Stimulated activated CD4-positive, alpha-beta T cell treated with anti-CD3 and anti-CD28 coated beads, Interleukin-2, amount 100 ng/mL, for 4 hours (primary cell): Measurements from ENCODE around the gene DXO.
"Not testable (repeated sequence)": the region's sequence is repeated elsewhere in the genome, so short reads cannot be mapped to it uniquely, and the experiment has no call there.

Experiments used
- DNase-seq: peaks from one replicate; pipeline ENCODE4 v3.0.0-alpha.2; 2020; ENCODE audit warnings: low read depth

Gene DXO

DNA sequence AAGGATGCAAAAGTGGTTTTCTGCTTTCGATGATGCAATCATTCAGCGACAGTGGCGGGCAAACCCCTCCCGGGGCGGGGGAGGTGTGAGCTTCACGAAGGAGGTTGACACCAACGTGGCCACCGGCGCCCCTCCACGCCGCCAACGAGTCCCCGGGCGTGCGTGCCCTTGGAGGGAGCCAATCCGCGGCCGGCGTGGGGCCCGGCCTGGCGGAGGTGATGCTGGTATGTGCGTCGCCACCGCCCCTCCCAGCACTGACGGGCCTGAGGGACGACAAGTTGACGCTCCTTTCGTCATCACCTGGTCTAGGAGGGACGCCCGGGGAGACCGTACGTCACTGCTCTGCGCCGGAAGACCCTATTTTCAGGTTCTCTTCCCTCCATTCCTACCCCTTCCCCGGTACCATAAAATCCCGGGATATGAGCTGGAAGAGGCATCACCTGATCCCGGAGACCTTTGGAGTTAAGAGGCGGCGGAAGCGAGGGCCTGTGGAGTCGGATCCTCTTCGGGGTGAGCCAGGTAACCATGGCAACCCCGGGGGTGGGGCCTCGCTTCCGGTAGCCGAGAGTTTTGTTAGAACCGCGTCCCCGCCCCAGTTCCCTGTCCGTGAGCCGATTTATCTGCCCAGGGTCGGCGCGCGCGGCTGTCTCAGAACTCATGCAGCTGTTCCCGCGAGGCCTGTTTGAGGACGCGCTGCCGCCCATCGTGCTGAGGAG is at the start of gene DXO:
DXO (minus strand) TSS at position 146 of the 716 bp plus-strand sequence. CDS start 463 bp downstream, outside the sequence.
- peak; percentile 98 for DNase-seq

DNA sequence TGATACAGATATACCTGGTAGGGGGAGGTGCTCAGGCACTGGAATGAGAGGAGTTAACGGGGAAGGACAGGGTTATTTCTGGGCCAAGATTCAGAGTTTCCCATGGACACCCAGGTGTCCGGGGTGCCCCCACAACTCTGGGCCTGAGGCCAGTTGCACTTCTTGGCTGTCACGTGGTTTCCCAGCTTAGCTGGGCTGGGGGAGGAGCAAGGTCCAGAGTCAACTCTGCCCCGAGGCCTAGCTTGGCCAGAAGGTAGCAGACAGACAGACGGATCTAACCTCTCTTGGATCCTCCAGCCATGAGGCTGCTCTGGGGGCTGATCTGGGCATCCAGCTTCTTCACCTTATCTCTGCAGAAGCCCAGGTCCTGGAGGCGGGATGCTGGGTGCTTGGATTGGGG is 42.6 kb upstream of the DXO start, which contains the start of gene C4B:
C4B (plus strand) TSS at position 249 of the 400 bp plus-strand sequence; CDS start at position 300, 51 bp downstream.
- not testable (repeated sequence) for DNase-seq

DNA sequence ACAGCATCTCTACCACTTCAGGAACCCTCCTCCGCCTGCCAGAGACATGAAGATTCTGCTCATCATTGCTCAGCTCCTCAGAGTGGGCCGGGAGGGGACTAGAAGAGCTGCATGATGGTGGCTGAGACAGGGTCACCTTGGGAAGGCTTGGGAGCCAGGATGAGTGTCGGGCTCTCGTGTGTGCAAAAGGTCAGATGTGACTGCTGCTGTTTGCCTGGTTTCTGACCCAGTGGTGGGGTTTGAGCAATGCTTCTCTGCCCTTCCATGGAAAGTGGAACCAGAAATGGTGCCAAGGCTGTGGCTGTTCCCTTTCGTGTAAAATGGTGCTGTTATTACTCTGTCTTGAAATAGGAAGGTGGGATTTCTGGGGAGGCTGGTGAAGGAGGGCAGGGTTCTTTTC is 41.8 kb upstream of the DXO start:
- DNase-seq: not testable (repeated sequence)

DNA sequence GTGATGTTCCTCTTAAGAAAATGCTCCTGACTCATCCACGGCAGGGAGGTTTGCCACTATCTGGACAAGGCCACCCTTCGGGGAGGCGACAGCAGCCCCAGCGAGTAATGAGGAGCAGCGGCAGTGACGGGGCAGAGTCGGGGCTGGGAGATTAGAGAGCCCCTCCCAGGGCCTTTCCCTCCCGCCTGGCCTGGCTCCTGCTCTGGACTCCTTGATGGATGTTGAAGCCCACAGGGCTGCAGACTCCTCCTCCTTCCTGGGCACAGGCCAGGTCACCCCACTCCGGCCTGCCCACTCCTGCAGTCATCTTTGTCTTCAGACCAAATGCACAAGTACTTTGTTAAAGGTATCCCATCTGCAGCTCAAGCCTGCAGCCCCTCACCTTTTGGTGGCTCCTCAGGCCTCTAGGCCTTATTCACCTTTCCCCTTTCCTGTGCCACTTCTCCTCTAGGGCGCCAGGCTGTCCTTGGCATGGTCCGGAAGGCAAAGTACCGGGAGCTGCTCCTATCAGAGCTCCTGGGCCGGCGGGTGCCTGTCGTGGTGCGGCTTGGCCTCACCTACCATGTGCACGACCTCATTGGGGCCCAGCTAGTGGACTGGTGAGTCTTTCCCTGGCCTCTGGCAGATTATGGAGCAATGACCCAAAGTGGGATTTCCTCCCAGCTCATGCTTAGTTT is 41.1 kb upstream of the DXO start:
- DNase-seq: not testable (repeated sequence)

DNA sequence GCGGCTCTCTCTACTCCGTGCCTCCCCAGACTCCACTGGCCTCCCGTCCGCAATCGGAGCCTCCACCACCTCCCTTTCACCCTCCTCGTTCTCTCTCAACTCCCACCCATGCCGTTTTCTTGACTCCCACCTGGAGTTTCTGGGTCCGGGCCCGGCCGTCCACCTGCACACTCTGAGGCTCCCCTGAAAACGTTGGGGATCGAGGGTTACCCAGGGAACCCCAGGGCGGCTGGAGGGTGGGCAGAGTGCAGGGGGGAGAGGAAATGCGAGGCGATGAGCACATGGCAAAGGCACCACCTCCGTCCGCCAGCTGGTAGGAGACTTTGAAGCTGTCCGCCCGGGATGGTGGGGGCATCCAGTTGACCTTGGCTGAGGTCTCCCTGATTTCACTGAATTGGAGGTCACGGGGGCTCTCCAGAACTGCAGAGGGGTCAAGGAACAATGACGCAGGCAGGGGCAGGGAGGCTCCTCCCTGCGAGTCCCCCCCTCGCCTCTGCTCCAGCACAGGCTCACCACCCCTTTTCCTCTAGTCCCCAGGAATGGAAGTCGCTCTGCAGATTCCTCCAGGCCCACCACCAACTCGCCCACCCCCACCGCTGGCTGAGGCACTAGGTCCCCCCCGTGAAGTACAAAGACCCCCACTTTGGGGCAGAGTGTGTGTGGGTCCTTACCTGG is 39.1 kb upstream of the DXO start:
- DNase-seq: not testable (repeated sequence)

DNA sequence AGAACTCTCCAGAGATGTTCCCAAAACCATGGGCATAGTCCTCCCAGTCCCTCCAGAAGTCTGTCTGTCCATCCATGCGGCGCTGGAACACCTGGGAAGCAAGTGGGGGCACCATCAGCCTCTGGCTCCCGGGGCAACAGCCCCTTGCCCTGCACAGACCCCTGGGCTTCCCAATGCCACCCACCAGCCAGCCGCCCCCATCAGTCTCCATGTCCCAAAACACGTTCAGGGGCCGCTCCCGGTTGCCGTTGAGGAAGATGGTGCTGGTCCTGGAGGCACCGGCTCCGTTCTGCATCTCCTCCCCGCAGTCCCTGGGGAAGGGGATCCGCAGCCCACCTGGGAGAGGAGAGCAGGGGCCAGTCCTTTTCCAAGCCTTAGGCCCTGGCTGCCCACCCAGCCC is 37.6 kb upstream of the DXO start:
- DNase-seq: not testable (repeated sequence)

DNA sequence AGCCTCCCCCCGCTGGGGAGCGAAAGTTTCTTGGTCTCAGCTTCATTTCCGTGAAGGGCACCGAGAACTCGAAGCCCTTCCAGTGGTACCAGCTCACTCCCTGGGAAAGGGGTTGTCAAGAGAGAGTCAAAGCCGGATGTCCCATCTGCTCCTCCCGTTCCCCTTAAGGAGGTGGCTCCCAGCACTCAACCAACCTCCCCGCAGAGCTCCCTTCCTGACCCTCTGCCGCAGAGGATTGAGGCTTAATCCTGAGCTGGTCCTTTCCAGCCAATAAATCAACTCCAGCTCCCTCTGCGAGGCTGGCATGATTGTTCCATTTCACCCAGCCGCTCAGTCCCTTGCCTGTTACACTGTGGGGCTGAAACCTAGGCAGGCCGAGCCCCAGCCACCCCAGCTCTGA is 36.7 kb upstream of the DXO start:
- not testable (repeated sequence) for DNase-seq

DNA sequence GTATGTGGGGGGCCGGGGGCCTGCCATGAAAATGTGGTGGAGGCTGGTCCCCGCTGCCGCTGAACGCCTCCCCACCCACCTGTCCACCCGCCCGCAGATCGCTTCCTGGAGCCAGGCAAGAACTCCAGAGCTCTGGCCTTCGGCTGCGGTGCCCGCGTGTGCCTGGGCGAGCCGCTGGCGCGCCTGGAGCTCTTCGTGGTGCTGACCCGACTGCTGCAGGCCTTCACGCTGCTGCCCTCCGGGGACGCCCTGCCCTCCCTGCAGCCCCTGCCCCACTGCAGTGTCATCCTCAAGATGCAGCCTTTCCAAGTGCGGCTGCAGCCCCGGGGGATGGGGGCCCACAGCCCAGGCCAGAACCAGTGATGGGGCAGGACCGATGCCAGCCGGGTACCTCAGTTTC is 36.1 kb upstream of the DXO start:
- not testable (repeated sequence) for DNase-seq

DNA sequence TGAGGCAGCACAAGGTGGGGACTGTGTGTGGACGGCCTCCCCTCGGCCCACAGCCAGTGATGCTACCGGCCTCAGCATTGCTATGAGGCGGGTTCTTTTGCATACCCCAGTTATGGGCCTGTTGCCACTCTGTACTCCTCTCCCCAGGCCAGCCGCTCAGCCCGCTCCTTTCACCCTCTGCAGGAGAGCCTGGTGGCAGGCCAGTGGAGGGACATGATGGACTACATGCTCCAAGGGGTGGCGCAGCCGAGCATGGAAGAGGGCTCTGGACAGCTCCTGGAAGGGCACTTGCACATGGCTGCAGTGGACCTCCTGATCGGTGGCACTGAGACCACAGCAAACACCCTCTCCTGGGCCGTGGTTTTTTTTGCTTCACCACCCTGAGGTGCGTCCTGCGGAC is 35.1 kb upstream of the DXO start:
- DNase-seq: not testable (repeated sequence)

DNA sequence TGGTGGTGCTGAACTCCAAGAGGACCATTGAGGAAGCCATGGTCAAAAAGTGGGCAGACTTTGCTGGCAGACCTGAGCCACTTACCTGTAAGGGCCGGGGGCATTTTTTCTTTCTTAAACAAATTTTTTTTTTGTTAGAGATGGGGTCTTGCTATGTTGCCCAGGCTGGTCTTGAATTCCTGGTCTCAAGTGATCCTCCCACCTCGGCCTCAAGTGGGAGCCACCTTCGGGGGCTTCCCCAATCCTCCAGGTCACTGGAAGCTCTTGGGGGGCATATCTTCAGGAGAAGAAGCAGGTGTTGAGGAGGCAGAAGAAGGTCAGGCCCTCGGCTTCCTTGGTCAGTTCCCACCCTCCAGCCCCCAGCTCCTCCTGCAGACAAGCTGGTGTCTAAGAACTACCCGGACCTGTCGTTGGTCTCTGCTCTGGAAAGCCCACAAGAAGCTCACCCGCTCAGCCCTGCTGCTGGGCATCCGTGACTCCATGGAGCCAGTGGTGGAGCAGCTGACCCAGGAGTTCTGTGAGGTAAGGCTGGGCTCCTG is 34.1 kb upstream of the DXO start:
- not testable (repeated sequence) for DNase-seq

DNA sequence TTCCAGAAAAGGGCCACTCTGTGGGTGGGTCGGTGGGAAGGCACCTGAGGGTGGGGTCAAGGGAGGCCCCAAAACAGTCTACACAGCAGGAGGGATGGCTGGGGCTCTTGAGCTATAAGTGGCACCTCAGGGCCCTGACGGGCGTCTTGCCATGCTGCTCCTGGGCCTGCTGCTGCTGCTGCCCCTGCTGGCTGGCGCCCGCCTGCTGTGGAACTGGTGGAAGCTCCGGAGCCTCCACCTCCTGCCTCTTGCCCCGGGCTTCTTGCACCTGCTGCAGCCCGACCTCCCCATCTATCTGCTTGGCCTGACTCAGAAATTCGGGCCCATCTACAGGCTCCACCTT is 33.6 kb upstream of the DXO start:
- not testable (repeated sequence) for DNase-seq

DNA sequence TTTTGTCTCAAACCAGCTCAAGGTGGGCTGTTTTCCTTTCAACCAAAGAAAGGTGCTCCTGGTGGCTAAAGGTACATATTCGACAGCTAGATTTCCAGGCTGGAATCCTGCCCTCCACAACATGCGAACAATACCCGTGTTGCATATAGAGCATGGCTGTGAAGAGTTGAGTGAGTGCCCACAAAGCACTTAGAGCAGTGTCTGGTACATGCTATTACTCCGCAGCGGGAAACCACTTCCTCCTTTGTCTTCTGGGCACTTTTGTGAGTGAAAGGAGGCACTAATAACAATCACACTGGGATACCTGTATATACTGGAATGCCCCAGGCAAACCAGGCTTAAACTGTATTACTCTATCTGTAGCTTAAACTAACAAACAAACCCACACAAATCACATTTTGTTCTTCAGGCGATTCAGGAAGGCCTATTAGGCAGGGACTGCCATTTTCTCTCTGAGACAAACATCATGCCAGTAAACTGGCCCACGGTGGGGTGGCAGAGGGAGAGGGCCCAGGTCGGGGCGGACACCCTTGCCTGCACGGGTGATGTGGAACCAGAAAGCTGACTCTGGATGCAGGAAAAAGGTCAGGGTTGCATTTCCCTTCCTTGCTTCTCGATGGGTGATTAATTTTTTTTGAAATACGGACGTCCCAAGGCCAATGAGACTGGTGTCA is 33.1 kb upstream of the DXO start:
- DNase-seq: not testable (repeated sequence)

DNA sequence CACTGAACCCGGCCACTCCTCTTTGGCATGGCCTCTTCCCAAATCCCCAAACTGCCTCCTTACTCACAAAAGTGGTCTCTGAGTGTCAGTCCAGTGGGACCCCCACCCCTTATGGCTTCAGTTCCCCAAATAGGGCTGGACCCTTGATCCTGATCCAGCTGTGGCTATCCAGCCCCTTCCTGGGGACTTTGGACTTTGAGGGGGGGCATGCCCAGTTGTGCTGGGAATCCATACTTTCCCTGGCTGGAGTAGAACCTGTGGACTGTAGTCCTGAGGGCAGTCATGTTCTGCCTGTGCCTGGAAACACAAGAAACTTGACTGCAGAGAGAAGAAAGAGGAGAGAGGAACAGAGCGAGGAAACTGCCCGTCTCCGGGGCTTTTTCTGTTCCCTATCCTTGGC is 32.5 kb upstream of the DXO start:
- not testable (repeated sequence) for DNase-seq

DNA sequence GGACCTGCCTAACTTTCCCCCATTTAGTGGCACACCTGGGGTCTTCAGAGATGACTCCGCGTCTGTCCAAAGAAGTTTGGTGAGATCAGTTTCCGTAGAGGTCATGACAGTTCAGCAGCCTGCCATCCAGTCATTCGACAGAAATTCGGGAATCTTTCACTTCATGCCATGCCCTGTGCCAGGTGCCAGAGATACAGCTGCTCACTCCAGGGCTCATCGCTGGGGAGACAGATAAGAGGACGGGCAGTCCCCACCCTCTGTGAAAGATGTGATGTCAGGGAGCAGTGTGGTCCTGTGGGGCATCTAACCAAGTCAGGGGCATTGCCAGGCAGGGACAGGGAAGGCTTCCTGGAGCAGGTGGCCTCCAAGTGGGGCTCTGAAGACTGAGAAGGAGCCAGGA is 31.4 kb upstream of the DXO start:
- not testable (repeated sequence) for DNase-seq

DNA sequence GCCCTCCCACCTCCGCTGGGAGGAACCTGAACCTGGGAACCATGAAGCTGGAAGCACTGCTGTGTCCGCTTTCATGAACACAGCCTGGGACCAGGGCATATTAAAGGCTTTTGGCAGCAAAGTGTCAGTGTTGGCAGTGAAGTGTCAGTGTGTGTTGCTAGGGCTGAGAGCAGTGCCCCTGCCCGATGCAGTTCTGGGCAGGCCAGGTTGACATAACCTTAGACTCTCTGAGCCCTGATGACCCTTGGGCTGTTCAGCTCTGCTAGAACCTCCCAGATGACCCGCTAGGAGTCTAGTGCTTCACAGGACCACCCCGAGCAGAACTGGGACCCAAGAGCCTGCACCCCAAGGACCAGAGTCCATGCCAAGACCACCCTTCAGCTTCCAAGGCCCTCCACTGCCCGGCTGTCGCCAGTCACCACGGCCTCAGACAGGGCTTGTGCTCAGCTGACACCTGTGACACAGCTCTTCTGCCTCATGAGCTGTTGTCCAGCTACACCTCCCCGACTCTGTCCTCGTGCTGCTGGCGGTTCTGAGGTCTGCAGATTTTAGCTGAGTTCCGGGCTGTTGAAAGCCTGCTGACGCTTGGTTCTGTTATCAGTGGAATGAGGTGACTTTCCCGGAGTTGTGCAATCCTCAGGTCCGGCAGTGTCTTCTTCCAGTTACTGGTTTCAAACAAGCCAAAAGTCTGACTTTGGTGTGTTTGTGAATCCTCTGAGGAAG is 30.8 kb upstream of the DXO start:
- not testable (repeated sequence) for DNase-seq

DNA sequence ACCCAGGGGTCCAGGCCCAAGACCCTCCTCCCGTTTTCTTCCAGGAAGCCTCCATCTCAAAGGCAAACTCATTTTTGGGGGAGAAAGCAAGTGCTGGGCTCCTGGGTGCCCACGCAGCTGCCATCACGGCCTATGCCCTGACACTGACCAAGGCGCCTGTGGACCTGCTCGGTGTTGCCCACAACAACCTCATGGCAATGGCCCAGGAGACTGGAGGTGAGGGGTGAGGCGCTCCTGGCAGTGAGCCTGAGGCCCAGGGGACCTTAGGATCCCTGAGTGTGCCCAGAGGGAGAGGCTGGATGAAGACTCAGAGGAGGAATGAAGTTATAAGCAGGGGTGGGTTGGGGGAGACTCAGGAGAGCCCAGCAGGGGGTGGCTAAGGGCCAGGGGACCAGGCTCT is 24.4 kb upstream of the DXO start:
- DNase-seq: not testable (repeated sequence)

DNA sequence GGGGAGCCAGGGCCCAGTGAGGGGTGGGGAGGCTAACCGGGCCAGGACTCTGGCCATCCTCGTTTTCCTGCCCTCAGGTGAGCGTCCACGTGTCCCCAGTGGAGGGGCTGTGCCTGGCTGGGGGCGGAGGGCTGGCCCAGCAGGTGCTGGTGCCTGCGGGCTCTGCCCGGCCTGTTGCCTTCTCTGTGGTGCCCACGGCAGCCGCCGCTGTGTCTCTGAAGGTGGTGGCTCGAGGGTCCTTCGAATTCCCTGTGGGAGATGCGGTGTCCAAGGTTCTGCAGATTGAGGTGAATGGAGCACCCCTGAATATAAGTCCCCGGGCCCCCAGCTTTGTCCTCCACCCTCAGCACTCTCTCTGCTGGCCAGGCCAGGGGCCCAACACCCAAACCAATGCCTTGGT is 22.5 kb upstream of the DXO start:
- DNase-seq: not testable (repeated sequence)

DNA sequence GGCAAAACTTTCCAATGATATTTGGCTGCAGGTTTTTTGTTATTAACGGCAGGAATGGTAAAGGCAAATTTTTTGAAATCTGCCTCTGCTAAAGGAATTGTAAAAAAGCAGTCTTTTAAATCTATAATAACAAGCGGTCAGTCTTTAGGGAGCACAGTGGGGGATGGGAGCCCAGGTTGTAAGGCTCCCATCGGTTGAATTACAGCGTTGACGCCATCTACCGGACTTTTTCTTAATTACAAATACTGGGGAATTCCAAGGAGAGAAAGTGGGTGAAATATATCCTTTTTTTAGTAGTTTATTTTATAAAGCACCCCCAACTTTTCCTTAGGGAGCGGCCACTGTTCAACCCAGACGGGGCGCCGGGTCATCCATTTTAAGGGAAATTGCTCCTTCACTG is 17.4 kb upstream of the DXO start:
- not testable (repeated sequence) for DNase-seq

DNA sequence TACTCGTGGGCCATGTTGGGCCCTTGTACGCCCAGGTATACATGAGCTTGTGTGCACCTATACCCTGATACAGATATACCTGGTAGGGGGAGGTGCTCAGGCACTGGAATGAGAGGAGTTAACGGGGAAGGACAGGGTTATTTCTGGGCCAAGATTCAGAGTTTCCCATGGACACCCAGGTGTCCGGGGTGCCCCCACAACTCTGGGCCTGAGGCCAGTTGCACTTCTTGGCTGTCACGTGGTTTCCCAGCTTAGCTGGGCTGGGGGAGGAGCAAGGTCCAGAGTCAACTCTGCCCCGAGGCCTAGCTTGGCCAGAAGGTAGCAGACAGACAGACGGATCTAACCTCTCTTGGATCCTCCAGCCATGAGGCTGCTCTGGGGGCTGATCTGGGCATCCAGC is 9.8 kb upstream of the DXO start, which contains the start of gene C4A:
C4A (plus strand) TSS at position 314 of the 400 bp plus-strand sequence; CDS start at position 365, 51 bp downstream.
- not testable (repeated sequence) for DNase-seq

DNA sequence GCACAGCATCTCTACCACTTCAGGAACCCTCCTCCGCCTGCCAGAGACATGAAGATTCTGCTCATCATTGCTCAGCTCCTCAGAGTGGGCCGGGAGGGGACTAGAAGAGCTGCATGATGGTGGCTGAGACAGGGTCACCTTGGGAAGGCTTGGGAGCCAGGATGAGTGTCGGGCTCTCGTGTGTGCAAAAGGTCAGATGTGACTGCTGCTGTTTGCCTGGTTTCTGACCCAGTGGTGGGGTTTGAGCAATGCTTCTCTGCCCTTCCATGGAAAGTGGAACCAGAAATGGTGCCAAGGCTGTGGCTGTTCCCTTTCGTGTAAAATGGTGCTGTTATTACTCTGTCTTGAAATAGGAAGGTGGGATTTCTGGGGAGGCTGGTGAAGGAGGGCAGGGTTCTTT is 9.1 kb upstream of the DXO start:
- DNase-seq: not testable (repeated sequence)

DNA sequence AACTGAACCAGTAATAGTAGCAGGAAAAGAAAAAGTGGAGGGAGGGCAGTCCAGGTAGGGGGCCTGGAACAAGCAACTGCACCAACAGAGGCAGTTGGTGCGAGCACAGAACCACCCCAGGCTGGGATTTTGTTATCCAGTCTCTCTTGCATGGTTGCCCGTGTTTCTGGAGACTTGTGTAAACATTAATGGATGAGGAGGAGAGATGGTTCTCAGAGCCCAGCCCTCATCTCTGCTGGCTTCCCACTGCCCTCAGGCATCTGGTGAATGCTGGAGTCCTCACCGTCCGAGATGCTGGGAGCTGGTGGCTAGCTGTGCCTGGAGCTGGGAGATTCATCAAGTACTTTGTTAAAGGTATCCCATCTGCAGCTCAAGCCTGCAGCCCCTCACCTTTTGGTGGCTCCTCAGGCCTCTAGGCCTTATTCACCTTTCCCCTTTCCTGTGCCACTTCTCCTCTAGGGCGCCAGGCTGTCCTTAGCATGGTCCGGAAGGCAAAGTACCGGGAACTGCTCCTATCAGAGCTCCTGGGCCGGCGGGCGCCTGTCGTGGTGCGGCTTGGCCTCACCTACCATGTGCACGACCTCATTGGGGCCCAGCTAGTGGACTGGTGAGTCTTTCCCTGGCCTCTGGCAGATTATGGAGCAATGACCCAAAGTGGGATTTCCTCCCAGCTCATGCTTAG is 8.4 kb upstream of the DXO start:
- DNase-seq: not testable (repeated sequence)
